A673 (cell line): Measurements from ENCODE around the gene NEK8.

Source experiments
- EZH2 ChIP-seq: fragments of 200-600 bp; sonication (generic); IDR thresholded peaks from 2 replicates; pipeline ENCODE4 v1.6.1; 2017; ENCODE audit warnings: borderline replicate concordance, low read depth, mild to moderate bottlenecking, mixed read lengths, antibody characterized with exemption, low read length; ENCODE audit not compliant: poor library complexity, severe bottlenecking
- TF ChIP-seq, protein P1 (sequence below): fragments of 300-800, 200-600 bp; sonication (generic); conservative IDR thresholded peaks from 2 replicates; pipeline ENCODE4 v1.5.1; 2017; ENCODE audit warnings: low read depth, mild to moderate bottlenecking, antibody characterized with exemption, low read length, moderate library complexity, mixed read lengths

DNA sequence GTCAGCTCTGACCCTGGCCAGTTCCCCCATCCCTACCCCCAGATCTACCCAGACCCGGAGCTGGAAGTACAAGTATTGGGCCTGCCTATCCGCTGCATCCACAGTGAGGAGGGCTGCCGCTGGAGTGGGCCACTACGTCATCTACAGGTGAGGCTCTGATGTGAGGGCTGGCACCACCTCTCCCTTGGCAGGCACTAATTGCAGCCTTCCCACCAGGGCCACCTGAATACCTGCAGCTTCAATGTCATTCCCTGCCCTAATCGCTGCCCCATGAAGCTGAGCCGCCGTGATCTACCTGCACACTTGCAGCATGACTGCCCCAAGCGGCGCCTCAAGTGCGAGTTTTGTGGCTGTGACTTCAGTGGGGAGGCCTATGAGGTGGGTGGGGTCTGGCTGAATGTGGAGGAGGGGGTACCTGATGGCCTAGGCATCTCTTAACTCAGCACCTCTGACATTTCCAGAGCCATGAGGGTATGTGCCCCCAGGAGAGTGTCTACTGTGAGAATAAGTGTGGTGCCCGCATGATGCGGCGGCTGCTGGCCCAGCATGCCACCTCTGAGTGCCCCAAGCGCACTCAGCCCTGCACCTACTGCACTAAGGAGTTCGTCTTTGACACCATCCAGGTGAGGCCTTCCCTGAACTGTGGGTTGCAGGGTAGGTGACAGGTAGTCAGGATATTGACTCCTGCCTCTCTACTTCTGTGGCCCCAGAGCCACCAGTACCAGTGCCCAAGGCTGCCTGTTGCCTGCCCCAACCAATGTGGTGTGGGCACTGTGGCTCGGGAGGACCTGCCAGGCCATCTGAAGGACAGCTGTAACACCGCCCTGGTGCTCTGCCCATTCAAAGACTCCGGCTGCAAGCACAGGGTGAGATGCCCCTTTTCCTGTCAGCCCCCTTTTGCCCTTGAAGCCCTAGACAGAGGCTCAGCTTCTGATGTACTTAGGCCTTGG lies 19.5 kb downstream of the NEK8 start:
- TF ChIP-seq, protein P1, sequence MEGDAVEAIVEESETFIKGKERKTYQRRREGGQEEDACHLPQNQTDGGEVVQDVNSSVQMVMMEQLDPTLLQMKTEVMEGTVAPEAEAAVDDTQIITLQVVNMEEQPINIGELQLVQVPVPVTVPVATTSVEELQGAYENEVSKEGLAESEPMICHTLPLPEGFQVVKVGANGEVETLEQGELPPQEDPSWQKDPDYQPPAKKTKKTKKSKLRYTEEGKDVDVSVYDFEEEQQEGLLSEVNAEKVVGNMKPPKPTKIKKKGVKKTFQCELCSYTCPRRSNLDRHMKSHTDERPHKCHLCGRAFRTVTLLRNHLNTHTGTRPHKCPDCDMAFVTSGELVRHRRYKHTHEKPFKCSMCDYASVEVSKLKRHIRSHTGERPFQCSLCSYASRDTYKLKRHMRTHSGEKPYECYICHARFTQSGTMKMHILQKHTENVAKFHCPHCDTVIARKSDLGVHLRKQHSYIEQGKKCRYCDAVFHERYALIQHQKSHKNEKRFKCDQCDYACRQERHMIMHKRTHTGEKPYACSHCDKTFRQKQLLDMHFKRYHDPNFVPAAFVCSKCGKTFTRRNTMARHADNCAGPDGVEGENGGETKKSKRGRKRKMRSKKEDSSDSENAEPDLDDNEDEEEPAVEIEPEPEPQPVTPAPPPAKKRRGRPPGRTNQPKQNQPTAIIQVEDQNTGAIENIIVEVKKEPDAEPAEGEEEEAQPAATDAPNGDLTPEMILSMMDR, result no peak
- TF ChIP-seq EZH2, result no peak
